Astrocyte of the spinal cord (primary cell): ENCODE measurements around the gene TEN1.

ENCODE experiments used
- DNase-seq: peaks from one replicate; pipeline ENCODE4 v3.0.0; 2011; ENCODE audit warnings: low read depth, low spot score
- H3K4me3 ChIP-seq: 2 replicates; pipeline ENCODE4 v1.5.1; 2011; ENCODE audit warnings: low read depth, mild to moderate bottlenecking, low read length, moderate library complexity
- in situ Hi-C: cut with HindIII; loops from 2 replicates; pipeline ENCODE4 v1.10.0; 2017; ENCODE audit warnings: low sequenced_read_pairs
- TF ChIP-seq, protein P1 (sequence below): IDR thresholded peaks from 2 replicates; pipeline ENCODE4 v1.5.1; 2012; ENCODE audit warnings: low read depth, mild to moderate bottlenecking, low read length, inconsistent platforms

The TEN1 gene

DNA sequence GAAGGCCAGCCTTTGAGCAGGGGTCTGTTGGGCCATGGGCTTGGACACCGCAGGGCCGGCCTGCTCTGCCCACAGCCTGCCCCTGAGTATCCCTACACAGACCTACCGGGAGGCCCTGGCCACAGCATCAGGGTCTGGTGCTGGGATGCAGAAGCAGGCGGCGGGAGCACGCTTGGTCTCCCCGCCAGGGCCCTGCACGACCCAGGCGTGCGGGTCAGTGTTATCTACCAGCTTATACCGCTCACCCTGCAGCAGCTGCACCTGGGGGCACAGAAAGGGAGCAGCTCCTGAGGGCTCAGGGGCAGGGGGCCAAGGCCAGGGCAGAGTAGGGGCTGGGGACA is 39.3 kb downstream of the TEN1 start:
- DNase-seq, result no peak
- no peak overlapping the region for H3K4me3 ChIP-seq
- in situ Hi-C loops, result no loop called here
- TF ChIP-seq, protein P1, sequence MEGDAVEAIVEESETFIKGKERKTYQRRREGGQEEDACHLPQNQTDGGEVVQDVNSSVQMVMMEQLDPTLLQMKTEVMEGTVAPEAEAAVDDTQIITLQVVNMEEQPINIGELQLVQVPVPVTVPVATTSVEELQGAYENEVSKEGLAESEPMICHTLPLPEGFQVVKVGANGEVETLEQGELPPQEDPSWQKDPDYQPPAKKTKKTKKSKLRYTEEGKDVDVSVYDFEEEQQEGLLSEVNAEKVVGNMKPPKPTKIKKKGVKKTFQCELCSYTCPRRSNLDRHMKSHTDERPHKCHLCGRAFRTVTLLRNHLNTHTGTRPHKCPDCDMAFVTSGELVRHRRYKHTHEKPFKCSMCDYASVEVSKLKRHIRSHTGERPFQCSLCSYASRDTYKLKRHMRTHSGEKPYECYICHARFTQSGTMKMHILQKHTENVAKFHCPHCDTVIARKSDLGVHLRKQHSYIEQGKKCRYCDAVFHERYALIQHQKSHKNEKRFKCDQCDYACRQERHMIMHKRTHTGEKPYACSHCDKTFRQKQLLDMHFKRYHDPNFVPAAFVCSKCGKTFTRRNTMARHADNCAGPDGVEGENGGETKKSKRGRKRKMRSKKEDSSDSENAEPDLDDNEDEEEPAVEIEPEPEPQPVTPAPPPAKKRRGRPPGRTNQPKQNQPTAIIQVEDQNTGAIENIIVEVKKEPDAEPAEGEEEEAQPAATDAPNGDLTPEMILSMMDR, result no peak

DNA sequence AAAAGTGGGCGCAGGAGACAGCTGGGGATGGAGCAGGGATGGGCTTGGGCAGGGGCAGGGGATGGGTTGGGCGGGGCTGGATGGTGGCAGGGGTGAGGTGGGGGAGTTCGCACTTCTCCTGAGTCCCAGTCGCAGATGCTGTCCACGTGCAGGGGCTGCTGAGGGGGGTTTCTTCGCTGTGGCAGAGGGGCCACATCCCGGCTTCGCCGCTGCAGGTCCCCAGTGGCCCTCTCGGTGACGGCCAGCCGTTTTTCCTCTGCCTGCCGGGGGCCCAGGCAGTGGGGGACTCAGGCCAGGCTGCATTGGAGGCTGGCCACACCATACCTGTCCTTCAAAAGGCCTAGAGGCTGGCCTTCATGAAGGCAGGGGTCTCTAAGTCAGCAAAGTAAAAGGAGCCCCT is 39.8 kb downstream of the TEN1 start:
- TF ChIP-seq, protein P1, result no peak
- DNase-seq, result no peak
- in situ Hi-C loops, result no loop called here
- no peak overlapping the region for H3K4me3 ChIP-seq

DNA sequence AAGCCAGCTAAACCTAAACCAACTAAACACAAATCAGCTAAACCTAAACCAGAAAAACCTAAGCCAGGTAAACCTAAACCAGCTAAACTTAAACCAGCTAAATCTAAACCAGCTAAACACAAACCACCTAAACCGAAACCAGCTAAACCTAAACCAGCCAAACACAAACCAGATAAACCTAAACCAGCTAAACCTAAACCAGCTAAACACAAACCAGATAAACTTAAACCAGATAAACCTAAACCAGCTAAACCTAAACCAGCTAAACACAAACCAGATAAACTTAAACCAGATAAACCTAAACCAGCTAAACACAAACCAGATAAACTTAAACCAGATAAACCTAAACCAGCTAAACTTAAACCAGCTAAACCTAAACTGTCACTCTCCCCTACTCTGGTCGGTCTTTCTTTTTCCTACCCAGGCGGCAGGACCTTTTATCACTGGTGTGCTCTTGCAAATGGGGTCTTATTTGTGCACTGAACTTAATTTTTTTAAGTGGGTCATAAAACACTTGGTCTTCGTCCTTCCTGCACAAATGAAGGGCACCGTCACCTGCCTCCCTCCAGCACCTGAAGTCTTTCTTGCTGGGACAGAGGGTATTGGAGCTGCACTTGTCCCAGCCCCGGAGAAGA is 40.9 kb downstream of the TEN1 start:
- DNase-seq, result no peak
- in situ Hi-C loops, result no loop called here
- TF ChIP-seq, protein P1, result no peak
- no peak overlapping the region for H3K4me3 ChIP-seq

DNA sequence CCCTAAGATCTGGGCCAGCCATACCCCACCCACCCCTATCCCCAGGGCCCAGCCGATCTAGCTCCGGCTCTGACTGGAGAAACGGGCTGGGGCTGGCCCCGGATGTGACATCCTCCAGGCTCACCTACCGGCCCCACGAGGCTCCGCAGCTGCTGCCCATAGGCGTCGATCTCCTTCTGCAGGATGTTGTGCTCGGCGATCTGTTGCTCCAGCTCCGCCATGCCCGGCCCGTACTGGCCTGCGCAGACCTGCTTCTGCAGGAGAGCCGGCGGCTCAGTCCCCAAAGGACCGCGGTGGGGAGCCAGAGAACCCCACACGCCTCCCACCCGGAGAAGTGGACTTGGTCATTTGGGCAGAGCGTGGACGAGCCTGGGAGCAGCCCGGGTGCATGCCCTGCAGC is 43.2 kb downstream of the TEN1 start:
- H3K4me3 ChIP-seq, result no peak overlapping the region
- DNase-seq, result no peak
- TF ChIP-seq, protein P1, result no peak
- in situ Hi-C loops, result no loop called here

DNA sequence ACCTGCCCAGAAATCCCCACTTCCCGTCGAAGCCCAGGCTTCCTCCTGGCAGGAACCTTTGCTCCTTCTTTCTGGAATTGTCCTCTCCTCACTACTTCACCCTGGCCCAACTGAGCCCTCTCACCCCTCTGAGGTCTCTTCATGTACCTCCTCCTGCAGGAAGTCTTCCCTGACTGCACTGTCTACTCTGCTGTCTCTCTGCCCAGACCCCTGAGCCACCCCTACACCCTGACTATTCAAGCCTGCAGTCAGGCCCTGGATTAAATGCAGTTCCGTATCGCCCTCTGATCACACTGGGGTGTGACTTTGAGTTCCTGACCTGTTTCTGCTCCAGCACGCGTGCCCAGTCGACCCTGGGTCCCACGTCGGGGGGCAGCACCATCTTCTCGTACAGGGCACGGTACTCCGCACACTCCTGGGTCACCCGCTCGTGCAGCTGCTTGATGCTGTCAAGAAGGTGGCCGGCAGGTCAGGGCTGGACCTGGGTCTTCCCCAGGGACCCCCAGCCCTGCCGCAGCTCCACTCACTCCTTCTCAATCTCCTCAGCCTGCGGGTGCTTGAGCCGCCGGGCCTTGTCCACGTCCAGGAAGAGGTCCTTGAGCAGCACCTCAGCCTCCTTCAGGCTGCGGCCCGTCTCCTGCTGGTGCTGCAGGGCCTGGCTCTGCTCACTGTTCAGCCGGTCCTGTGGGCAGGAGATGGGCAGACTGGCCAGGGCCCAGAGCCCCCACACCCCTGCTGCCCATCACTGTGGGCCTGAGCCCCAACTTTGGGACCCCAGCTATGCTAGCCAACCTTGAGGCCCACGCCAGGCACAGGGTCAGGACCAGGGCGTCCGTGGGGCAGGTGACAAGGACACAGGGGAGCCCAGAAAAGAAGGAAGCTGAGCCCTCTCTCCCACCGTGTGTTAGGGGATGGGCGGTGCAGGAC is 44.2 kb downstream of the TEN1 start:
- H3K4me3 ChIP-seq, result no peak overlapping the region
- TF ChIP-seq, protein P1, result no peak
- in situ Hi-C loops, result no loop called here
- no peak for DNase-seq

DNA sequence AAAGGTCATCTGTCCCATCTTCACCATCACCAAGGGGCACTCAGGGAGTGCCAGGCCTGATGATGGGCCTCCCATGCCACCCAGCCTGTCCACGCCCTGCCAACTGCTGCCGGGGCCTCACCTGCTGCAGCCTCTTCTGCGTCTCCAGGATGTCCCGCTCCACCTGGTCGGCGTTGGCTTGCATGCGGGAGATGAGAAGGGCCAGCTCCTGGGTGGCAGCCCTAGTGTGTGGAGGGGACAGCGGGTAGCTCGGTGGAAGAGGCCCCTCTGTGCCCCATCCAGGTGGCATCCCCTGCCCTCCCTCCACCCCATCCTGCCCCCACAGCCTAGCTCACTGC is 44.8 kb downstream of the TEN1 start:
- TF ChIP-seq, protein P1, result no peak
- no peak for DNase-seq
- no peak overlapping the region for H3K4me3 ChIP-seq
- in situ Hi-C loops, result no loop called here
